Skeletal muscle tissue (tissue), 4 donors: Measurements from ENCODE around the gene PSMB7. TPM values are rescaled to one million over a fixed set of nuclear protein-coding genes. Genes with fewer than 3 reads are reported as not detected.

Experiments used
- H3K27ac ChIP-seq: one replicate; pipeline ENCODE4 v1.7.0; 2013; ENCODE audit warnings: mild to moderate bottlenecking, low read depth, low read length, inconsistent platforms
- H3K27me3 ChIP-seq, 3 donors: one replicate each; pipeline ENCODE4 v1.7.0; 2013; ENCODE audit warnings: low read length in 3 of 3; ENCODE audit not compliant: control insufficient read depth in 3 of 3, insufficient read depth in 3 of 3
- H3K36me3 ChIP-seq, 3 donors: one replicate each; pipeline ENCODE4 v1.7.0; 2013; ENCODE audit warnings: low read length in 3 of 3; ENCODE audit not compliant: control insufficient read depth in 3 of 3, insufficient read depth in 3 of 3
- H3K4me1 ChIP-seq, 3 donors: one replicate each; pipeline ENCODE4 v1.7.0; 2013; ENCODE audit warnings: low read length in 3 of 3, mild to moderate bottlenecking in 3 of 3; ENCODE audit not compliant: control insufficient read depth in 3 of 3, insufficient read depth in 3 of 3
- H3K4me3 ChIP-seq, 3 donors: one replicate each; pipeline ENCODE4 v1.7.0; 2013; ENCODE audit warnings: low read length in 3 of 3
- H3K9ac ChIP-seq, 3 donors: one replicate each; pipeline ENCODE4 v1.7.0; 2013; ENCODE audit warnings: low read length in 3 of 3, mild to moderate bottlenecking in 3 of 3, moderate library complexity in 2 of 3, low read depth in 1 of 3
- H3K9me3 ChIP-seq, 3 donors: one replicate each; pipeline ENCODE4 v1.7.0; 2013; ENCODE audit warnings: low read length in 3 of 3; ENCODE audit not compliant: control insufficient read depth in 3 of 3
- total RNA-seq: library from RNA; depleted of rRNA; stranded (reverse); fragments of >200 nt; gene quantifications from one replicate; pipeline ENCODE4 v1.2.3, GENCODE V29; 2014
- donor health status: Osteomylitis.

PSMB7 gene
- total RNA-seq, 1 donor from 2014 or later: 215 TPM

GRCh38 chr9:124355039-124355940, 60.0 kb downstream of the PSMB7 start:
- Histone ChIP-seq H3K27ac (no peak overlapping the region), H3K4me1 (peaks cover 0 to 24% (median 15%) of the 10 kb centered on the region in 3 donors), H3K9me3 (no peaks in the 10 kb centered on the region), H3K4me3 (no peak overlapping the region), H3K9ac (no peak overlapping the region), H3K36me3 (peaks cover 38 to 52% (median 47%) of the 10 kb centered on the region in 3 donors), H3K27me3 (no peaks in the 10 kb centered on the region)

GRCh38 chr9:124354346-124355038, 60.8 kb downstream of the PSMB7 start:
- Histone ChIP-seq H3K27ac (no peak overlapping the region), H3K36me3 (peaks cover 41 to 54% (median 50%) of the 10 kb centered on the region in 3 donors), H3K27me3 (no peaks in the 10 kb centered on the region), H3K4me1 (peaks cover 0 to 23% (median 15%) of the 10 kb centered on the region in 3 donors), H3K9ac (no peak overlapping the region), H3K4me3 (no peak overlapping the region), H3K9me3 (no peaks in the 10 kb centered on the region)

GRCh38 chr9:124353811-124354274, 61.4 kb downstream of the PSMB7 start:
- H3K36me3 ChIP-seq: peaks cover 41 to 60% (median 54%) of the 10 kb centered on the region in 3 donors
- no peaks in the 10 kb centered on the region for H3K27me3 ChIP-seq
- H3K27ac ChIP-seq: no peak overlapping the region
- no peaks in the 10 kb centered on the region for H3K9me3 ChIP-seq
- no peak overlapping the region for H3K9ac ChIP-seq
- no peak overlapping the region for H3K4me3 ChIP-seq
- H3K4me1 ChIP-seq: peaks cover 0 to 19% (median 15%) of the 10 kb centered on the region in 3 donors

- Histone ChIP-seq H3K4me3 (no peak overlapping the region), H3K27ac (no peak overlapping the region), H3K9ac (no peak overlapping the region), H3K4me1 (peaks cover 0 to 16% (median 12%) of the 10 kb centered on the region in 3 donors), H3K27me3 (no peaks in the 10 kb centered on the region), H3K9me3 (no peaks in the 10 kb centered on the region), H3K36me3 (peaks cover 46 to 65% (median 60%) of the 10 kb centered on the region in 3 donors)
Observed at GRCh38 chr9:124353166-124353768, 62.0 kb downstream of the PSMB7 start.

GRCh38 chr9:124352616-124353015, 62.6 kb downstream of the PSMB7 start:
- Histone ChIP-seq H3K27me3 (no peaks in the 10 kb centered on the region), H3K4me1 (peaks cover 0 to 9% (median 8%) of the 10 kb centered on the region in 3 donors), H3K9me3 (no peaks in the 10 kb centered on the region), H3K9ac (no peak overlapping the region), H3K4me3 (no peak overlapping the region), H3K36me3 (peaks cover 51 to 66% (median 65%) of the 10 kb centered on the region in 3 donors), H3K27ac (no peak overlapping the region)

- peaks cover 53 to 66% (median 65%) of the 10 kb centered on the region in 3 donors for H3K36me3 ChIP-seq
- peaks cover 0 to 7% (median 4%) of the 10 kb centered on the region in 3 donors for H3K4me1 ChIP-seq
- no peak overlapping the region for H3K4me3 ChIP-seq
- H3K9ac ChIP-seq: no peak overlapping the region
- H3K27ac ChIP-seq: no peak overlapping the region
- no peaks in the 10 kb centered on the region for H3K9me3 ChIP-seq
- no peaks in the 10 kb centered on the region for H3K27me3 ChIP-seq
Observed at GRCh38 chr9:124351672-124352468, 63.4 kb downstream of the PSMB7 start.

- Histone ChIP-seq H3K36me3 (peaks cover 44 to 60% (median 56%) of the 10 kb centered on the region in 3 donors), H3K4me1 (peaks cover 0 to 7% (median 4%) of the 10 kb centered on the region in 3 donors), H3K9ac (no peak overlapping the region), H3K27me3 (no peaks in the 10 kb centered on the region), H3K9me3 (no peaks in the 10 kb centered on the region), H3K4me3 (no peak overlapping the region), H3K27ac (no peak overlapping the region)
Observed at GRCh38 chr9:124350494-124351263, 64.6 kb downstream of the PSMB7 start.

- Histone ChIP-seq H3K4me3 (no peak overlapping the region), H3K36me3 (peaks cover 43 to 55% (median 51%) of the 10 kb centered on the region in 3 donors), H3K4me1 (peaks cover 0 to 6% (median 4%) of the 10 kb centered on the region in 3 donors), H3K9ac (no peak overlapping the region), H3K27ac (no peak overlapping the region), H3K9me3 (no peaks in the 10 kb centered on the region), H3K27me3 (no peaks in the 10 kb centered on the region)
Observed at GRCh38 chr9:124349675-124350493, 65.4 kb downstream of the PSMB7 start.
